Measurements from ENCODE around the gene ABCC8. TPM values are rescaled to one million over a fixed set of nuclear protein-coding genes. Genes with fewer than 3 reads are reported as not detected.

ABCC8 gene
- total and polyA plus RNA-seq, 9 donors: 1.3 to 4.1 (median 2.5) TPM

DNA sequence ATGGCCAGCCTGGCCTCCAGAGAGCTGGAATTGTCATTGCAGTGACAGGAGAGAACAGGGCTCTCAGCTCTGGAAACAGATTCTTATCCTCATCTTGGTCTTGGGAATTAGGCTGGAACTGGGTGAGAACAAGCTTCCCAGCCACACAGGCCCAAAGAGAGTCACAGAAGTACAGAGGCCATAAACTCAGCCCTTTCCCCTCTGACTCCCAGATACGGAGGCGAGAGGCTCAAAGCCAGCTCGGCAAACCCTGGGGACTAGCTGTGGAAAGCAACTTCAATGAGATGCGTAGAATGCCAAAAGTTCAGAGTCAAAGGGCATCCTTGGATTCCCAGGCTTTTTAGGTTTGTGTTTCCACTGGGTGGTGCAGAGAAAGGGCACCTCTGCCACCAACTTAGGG, 14.3 kb upstream of the ABCC8 start:
- no peaks in the 10 kb centered on the region for H3K36me3 ChIP-seq (ENCODE audit: control insufficient read depth, insufficient read depth, low read length)
- H3K4me3 ChIP-seq (ENCODE audit: low read length): no peak overlapping the region
- H3K4me1 ChIP-seq (ENCODE audit: control insufficient read depth, insufficient read depth, low read length): peaks cover 20% of the 10 kb centered on the region
- WGBS (ENCODE audit: insufficient coverage): no CpG with 5 or more reads among the region's 4 CpGs
- H3K9me3 ChIP-seq (replicated peaks; ENCODE audit: control insufficient read depth, low read depth, low read length): no peaks in the 10 kb centered on the region
- no peak for DNase-seq
- no peak overlapping the region for H3K27ac ChIP-seq (ENCODE audit: low read length)
- H3K27me3 ChIP-seq (ENCODE audit: control insufficient read depth, insufficient read depth, low read length): peaks cover 3% of the 10 kb centered on the region

DNA sequence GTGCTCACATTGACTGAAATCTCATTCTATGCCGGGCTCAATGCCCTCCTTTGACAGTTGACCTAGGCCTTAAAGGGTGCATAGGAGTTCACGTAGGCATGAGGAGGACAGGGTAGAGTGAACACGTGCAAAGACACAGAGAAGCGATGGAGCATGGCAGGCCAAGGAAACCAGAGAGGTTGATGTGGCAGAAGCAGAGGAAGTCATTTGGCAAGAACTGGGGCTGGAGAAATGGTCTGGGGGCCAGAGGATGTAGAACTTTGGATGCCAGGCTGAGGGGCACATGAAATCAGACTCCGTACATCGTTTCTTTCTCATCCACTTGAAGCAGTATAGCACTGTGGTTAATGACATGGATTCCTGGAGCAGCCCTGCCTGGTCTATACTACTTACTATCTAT, 13.6 kb upstream of the ABCC8 start:
- Histone ChIP-seq H3K4me3 (ENCODE audit: low read length) (no peak overlapping the region), H3K27me3 (ENCODE audit: control insufficient read depth, insufficient read depth, low read length) (peaks cover 3% of the 10 kb centered on the region), H3K9me3 (replicated peaks; ENCODE audit: control insufficient read depth, low read depth, low read length) (no peaks in the 10 kb centered on the region), H3K36me3 (ENCODE audit: control insufficient read depth, insufficient read depth, low read length) (no peaks in the 10 kb centered on the region), H3K4me1 (ENCODE audit: control insufficient read depth, insufficient read depth, low read length) (peaks cover 20% of the 10 kb centered on the region), H3K27ac (ENCODE audit: low read length) (no peak overlapping the region)
- DNase-seq: no peak
- 60% methylated on average over 4 of the region's 6 CpGs for WGBS (ENCODE audit: insufficient coverage)

DNA sequence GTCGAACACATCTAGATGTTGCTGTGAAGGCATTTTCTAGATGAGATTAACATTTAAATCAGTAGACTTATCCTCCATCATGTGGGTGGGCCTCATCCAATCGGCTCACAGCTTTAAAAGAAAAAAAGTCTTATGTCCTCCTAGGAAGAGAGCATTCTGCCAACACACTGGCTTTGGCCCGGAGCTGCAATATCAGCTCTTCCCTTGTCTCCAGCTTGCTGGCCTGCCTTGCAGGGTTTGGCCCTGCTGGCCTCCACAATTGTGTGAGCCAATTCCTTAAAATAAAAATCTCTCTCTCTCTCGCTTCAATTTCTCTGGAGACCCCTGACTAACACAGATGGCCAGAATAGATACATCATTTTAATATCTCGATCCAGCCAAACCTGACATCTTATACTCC, 13.1 kb upstream of the ABCC8 start:
- Histone ChIP-seq H3K27ac (ENCODE audit: low read length) (no peak overlapping the region), H3K4me3 (ENCODE audit: low read length) (no peak overlapping the region), H3K4me1 (ENCODE audit: control insufficient read depth, insufficient read depth, low read length) (peaks cover 20% of the 10 kb centered on the region), H3K27me3 (ENCODE audit: control insufficient read depth, insufficient read depth, low read length) (peaks cover 5% of the 10 kb centered on the region), H3K9me3 (replicated peaks; ENCODE audit: control insufficient read depth, low read depth, low read length) (no peaks in the 10 kb centered on the region), H3K36me3 (ENCODE audit: control insufficient read depth, insufficient read depth, low read length) (no peaks in the 10 kb centered on the region)
- WGBS (ENCODE audit: insufficient coverage): 28% methylated on average over 4 of the region's 5 CpGs
- peak; percentile 76 for DNase-seq

DNA sequence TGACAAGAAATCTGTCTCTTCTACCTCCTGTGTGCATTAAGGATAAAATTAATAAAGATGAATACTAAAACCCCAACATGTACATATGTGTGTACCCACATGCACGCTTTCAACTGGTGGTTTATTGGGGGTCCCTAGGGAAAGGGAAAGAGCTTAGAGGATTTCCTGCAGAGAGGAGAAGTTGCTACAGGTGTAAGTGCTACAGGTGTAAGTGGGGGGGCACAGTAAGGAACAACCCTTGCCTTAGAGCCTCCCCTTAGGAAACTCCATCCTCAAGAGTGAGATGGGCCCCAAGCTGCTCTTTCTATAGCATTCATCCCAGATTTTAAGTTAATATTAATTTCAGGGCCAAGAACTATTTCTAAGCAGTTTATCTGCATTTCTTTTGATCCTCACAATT, 11.9 kb upstream of the ABCC8 start:
- no peaks in the 10 kb centered on the region for H3K9me3 ChIP-seq (replicated peaks; ENCODE audit: control insufficient read depth, low read depth, low read length)
- H3K27ac ChIP-seq (ENCODE audit: low read length): no peak overlapping the region
- no peaks in the 10 kb centered on the region for H3K36me3 ChIP-seq (ENCODE audit: control insufficient read depth, insufficient read depth, low read length)
- peaks cover 5% of the 10 kb centered on the region for H3K27me3 ChIP-seq (ENCODE audit: control insufficient read depth, insufficient read depth, low read length)
- WGBS (ENCODE audit: insufficient coverage): no CpG with 5 or more reads among the region's 1 CpG
- H3K4me3 ChIP-seq (ENCODE audit: low read length): no peak overlapping the region
- peaks cover 20% of the 10 kb centered on the region for H3K4me1 ChIP-seq (ENCODE audit: control insufficient read depth, insufficient read depth, low read length)
- no peak for DNase-seq

DNA sequence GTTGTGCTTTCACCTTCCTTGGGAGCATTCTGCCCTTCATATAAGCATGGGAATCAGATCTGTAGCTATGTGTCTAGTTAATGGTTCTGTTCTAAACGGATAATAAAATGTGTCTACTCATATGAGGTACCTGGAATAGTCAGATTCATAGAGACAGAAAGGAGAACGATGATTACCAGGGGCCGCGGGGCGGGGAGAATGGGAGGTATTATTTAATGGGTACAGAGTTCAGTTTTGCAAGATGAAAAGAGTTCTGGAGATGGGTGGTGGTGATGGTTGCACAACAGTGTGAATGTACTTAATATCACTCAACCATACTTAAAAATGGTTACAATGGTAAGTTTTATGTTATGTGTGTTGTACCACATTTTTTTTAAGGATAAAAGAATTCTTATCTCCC, 10.0 kb upstream of the ABCC8 start:
- Histone ChIP-seq H3K4me1 (ENCODE audit: control insufficient read depth, insufficient read depth, low read length) (peaks cover 19% of the 10 kb centered on the region), H3K27me3 (ENCODE audit: control insufficient read depth, insufficient read depth, low read length) (peaks cover 5% of the 10 kb centered on the region), H3K36me3 (ENCODE audit: control insufficient read depth, insufficient read depth, low read length) (no peaks in the 10 kb centered on the region), H3K27ac (ENCODE audit: low read length) (no peak overlapping the region), H3K9me3 (replicated peaks; ENCODE audit: control insufficient read depth, low read depth, low read length) (no peaks in the 10 kb centered on the region), H3K4me3 (ENCODE audit: low read length) (no peak overlapping the region)
- 57% methylated on average over 1 of the region's 5 CpGs for WGBS (ENCODE audit: insufficient coverage)
- no peak for DNase-seq

DNA sequence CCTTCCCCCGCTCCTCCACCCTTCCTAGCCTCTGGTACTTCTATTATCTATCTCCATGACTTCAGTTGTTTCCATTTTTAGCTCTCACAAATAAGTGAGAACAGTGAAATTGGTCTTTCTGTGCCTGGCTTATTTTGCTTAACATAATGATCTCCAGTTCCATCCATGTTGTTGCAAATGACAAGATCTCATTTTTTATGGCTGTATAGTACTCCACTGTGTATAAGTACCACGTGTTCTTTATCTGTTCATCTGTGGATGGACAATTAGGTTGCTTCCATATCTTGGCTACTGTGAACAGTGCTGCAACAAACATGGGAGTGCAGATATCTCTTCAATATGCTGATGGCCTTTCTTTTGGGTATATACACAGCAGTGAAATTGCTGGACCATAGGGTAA, 6.9 kb upstream of the ABCC8 start:
- Histone ChIP-seq H3K27ac (ENCODE audit: low read length) (no peak overlapping the region), H3K4me1 (ENCODE audit: control insufficient read depth, insufficient read depth, low read length) (peaks cover 5% of the 10 kb centered on the region), H3K4me3 (ENCODE audit: low read length) (no peak overlapping the region), H3K36me3 (ENCODE audit: control insufficient read depth, insufficient read depth, low read length) (no peaks in the 10 kb centered on the region), H3K27me3 (ENCODE audit: control insufficient read depth, insufficient read depth, low read length) (peaks cover 10% of the 10 kb centered on the region), H3K9me3 (replicated peaks; ENCODE audit: control insufficient read depth, low read depth, low read length) (no peaks in the 10 kb centered on the region)
- no peak for DNase-seq
- no CpG with 5 or more reads among the region's 2 CpGs for WGBS (ENCODE audit: insufficient coverage)

DNA sequence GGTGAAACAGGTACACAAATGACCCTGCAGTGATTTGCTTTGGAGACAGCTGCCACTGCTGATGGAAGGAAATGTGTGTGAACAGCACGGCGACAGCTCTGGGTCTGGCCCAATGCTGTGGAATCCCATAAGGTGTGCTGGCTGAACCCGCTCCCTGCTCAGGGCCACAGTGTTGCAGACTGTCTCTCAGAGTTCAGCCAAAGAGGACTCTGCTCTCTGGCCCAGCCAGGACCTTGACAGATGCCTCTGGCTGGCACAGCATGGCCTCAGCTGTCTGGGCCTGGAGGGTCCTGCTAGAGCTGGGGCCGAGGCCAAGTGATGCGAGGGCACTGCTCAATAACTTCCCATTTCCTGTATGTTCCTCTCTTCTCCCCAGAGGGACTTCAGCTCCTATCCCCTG, 5.3 kb upstream of the ABCC8 start:
- H3K27ac ChIP-seq (ENCODE audit: low read length): no peak overlapping the region
- 71% methylated on average over 3 of the region's 5 CpGs for WGBS (ENCODE audit: insufficient coverage)
- H3K4me1 ChIP-seq (ENCODE audit: control insufficient read depth, insufficient read depth, low read length): peaks cover 5% of the 10 kb centered on the region

DNA sequence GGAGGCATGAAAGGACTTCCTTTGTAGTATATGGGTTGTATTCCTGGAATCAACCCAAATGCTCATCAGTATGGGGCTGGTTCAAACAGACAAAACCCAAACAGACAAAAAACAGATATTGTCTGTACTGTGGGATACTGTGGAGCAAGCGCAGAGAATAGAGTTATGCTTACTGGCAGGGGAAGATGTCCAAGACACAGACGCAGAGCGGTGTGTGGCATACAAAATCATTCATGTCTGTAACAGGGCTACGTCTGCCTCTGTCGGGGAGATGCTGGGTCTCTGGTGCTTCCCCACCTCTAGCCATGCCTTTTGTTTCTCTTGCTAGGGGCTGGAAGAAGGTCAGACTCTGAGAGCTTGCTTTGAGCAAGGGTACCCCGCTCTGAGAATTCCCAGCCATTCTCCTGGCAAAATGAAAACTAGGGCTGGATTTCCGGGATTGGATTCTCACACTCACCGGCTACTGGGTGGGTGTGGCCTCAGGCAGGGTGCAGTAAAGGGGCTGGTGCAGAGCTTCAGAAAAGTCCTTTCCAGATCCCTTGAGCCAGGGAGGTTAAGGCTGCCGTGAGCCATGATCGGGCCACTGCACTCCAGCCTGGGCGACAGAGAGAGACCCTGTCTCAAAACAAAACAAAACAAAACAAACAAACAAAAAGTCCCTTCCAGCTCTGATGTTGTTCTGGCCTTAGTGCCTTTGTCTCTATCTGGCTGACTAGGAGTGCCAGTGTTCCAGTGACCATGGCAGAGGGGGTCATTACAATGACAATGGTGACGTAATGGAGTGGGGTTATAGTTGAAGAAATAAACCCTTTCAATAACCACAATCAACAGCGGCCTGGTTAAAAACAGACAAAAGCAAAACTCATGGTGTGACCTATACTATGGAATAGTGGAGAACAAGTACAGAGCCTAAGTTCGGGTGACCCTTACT, 2.9 kb upstream of the ABCC8 start:
- H3K4me3 ChIP-seq (ENCODE audit: low read length): no peak overlapping the region
- no peak overlapping the region for H3K27ac ChIP-seq (ENCODE audit: low read length)
- no peaks in the 10 kb centered on the region for H3K9me3 ChIP-seq (replicated peaks; ENCODE audit: control insufficient read depth, low read depth, low read length)
- H3K36me3 ChIP-seq (ENCODE audit: control insufficient read depth, insufficient read depth, low read length): no peaks in the 10 kb centered on the region
- H3K27me3 ChIP-seq (ENCODE audit: control insufficient read depth, insufficient read depth, low read length): peaks cover 42% of the 10 kb centered on the region
- peaks cover 12% of the 10 kb centered on the region for H3K4me1 ChIP-seq (ENCODE audit: control insufficient read depth, insufficient read depth, low read length)
- 15% methylated on average over 7 of the region's 14 CpGs for whole genome bisulfite sequencing (ENCODE audit: insufficient coverage)
- DNase-seq: peak; percentile 41

More for the DNA sequence above, 5.3 kb upstream of the ABCC8 start:
- H3K9me3 ChIP-seq (replicated peaks; ENCODE audit: control insufficient read depth, low read depth, low read length): no peaks in the 10 kb centered on the region
- DNase-seq: no peak
- peaks cover 25% of the 10 kb centered on the region for H3K27me3 ChIP-seq (ENCODE audit: control insufficient read depth, insufficient read depth, low read length)
- no peak overlapping the region for H3K4me3 ChIP-seq (ENCODE audit: low read length)
- no peaks in the 10 kb centered on the region for H3K36me3 ChIP-seq (ENCODE audit: control insufficient read depth, insufficient read depth, low read length)

DNA sequence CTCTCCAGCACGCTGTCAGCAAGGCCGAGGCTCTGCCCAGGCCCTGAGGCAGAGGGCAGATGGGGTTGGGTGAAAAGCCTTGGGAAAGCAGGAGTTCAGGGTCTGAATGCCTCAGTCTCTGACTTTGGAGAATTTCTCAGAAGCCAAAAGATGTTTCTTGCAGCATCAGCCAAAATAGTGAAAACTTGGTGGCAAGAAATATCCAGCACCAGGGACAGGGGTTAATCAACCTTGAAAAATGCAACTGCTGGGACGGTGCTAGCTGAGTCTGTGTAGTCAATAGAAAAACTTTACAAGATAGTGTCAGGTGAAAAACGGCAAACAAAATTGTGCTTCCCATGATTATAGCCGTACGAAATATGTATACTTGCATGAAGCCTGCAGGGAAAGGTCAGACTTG, 1.4 kb upstream of the ABCC8 start:
- peaks cover 53% of the 10 kb centered on the region for H3K27me3 ChIP-seq (ENCODE audit: control insufficient read depth, insufficient read depth, low read length)
- H3K9me3 ChIP-seq (replicated peaks; ENCODE audit: control insufficient read depth, low read depth, low read length): no peaks in the 10 kb centered on the region

DNA sequence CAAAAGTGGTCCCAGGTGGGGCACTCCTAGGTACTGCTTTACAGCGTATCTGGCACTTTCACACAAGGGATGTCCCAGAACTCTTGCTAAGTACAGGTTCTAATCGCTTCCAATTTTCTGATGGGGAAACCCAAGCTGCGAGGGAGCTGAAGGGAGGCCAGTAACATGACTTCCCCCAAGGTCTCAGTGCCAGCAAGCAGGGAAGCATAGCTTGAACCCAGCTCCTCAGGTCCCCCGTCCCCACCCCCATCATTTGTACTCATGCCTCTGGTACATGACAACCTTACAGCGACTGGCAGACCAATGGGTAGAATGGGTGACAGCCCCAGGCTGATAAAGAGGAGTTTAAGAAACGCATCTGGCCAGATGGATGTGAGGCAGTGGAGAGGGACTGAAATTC, 716 bp upstream of the ABCC8 start:
- H3K36me3 ChIP-seq (ENCODE audit: control insufficient read depth, insufficient read depth, low read length): no peaks in the 10 kb centered on the region
- H3K27ac ChIP-seq (ENCODE audit: low read length): no peak overlapping the region
- no peak for DNase-seq
- no peak overlapping the region for H3K4me3 ChIP-seq (ENCODE audit: low read length)
- peaks cover 12% of the 10 kb centered on the region for H3K4me1 ChIP-seq (ENCODE audit: control insufficient read depth, insufficient read depth, low read length)
- H3K9me3 ChIP-seq (replicated peaks; ENCODE audit: control insufficient read depth, low read depth, low read length): no peaks in the 10 kb centered on the region
- H3K27me3 ChIP-seq (ENCODE audit: control insufficient read depth, insufficient read depth, low read length): peaks cover 58% of the 10 kb centered on the region
- 38% methylated on average over 4 of the region's 6 CpGs for WGBS (ENCODE audit: insufficient coverage)

More for the DNA sequence above, 1.4 kb upstream of the ABCC8 start:
- H3K27ac ChIP-seq (ENCODE audit: low read length): no peak overlapping the region
- no peaks in the 10 kb centered on the region for H3K36me3 ChIP-seq (ENCODE audit: control insufficient read depth, insufficient read depth, low read length)
- DNase-seq: no peak
- H3K4me3 ChIP-seq (ENCODE audit: low read length): no peak overlapping the region
- WGBS (ENCODE audit: insufficient coverage): 31% methylated on average over 2 of the region's 6 CpGs
- peaks cover 12% of the 10 kb centered on the region for H3K4me1 ChIP-seq (ENCODE audit: control insufficient read depth, insufficient read depth, low read length)

DNA sequence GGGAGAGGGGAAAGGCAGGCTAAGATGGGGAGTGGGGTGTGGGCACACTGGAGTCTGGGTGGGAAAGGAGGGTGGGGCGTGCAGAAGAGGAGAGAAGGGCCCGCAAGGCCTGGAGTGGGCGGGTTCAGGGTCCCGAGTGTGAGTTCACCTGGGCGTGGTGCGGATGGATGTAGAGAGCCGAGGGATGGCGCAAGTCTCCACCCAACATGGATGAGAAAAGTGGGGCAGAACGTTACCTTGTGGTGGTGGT, 364 bp upstream of the ABCC8 start:
- Histone ChIP-seq H3K36me3 (ENCODE audit: control insufficient read depth, insufficient read depth, low read length) (no peaks in the 10 kb centered on the region), H3K27ac (ENCODE audit: low read length) (no peak overlapping the region), H3K9me3 (replicated peaks; ENCODE audit: control insufficient read depth, low read depth, low read length) (no peaks in the 10 kb centered on the region), H3K4me3 (ENCODE audit: low read length) (no peak overlapping the region), H3K4me1 (ENCODE audit: control insufficient read depth, insufficient read depth, low read length) (peaks cover 10% of the 10 kb centered on the region), H3K27me3 (ENCODE audit: control insufficient read depth, insufficient read depth, low read length) (peaks cover 60% of the 10 kb centered on the region)
- WGBS (ENCODE audit: insufficient coverage): 6% methylated on average over 9 of the region's 9 CpGs
- no peak for DNase-seq
